CD4-positive, alpha-beta memory T cell (primary cell): Measurements from ENCODE around the gene USP48. TPM values are rescaled to one million over a fixed set of nuclear protein-coding genes. Genes with fewer than 3 reads are reported as not detected.
A peak's percentile ranks its signal among the peaks of the same experiment; 100 is the strongest.

Experiments used
- CTCF ChIA-PET: fragments of 350-600 bp; sonication (Branson Sonifier 250); formaldehyde crosslinking; loops from one replicate; lab custom pipeline; 2021; ENCODE audit warnings: inconsistent platforms; ENCODE audit not compliant: partially characterized antibody; lab: Charles Lee
- POLR2A ChIA-PET: fragments of 350-600 bp; sonication (Branson Sonifier 250); formaldehyde crosslinking; loops from one replicate; lab custom pipeline; 2021; ENCODE audit not compliant: partially characterized antibody; lab: Charles Lee
- DNase-seq, 5 donors: peaks; one replicate each; pipeline versions ENCODE4 v3.0.0 to v3.0.0-alpha.2; 2020 to 2022; ENCODE audit warnings: mixed read lengths in 1 of 5
- H3K27ac ChIP-seq: one replicate; pipeline ENCODE4 v1.7.0; 2013; ENCODE audit warnings: low read depth, low read length
- H3K27me3 ChIP-seq: 2 replicates; pipeline ENCODE4 v1.7.0; 2013; ENCODE audit warnings: mild to moderate bottlenecking, low read length, moderate library complexity; ENCODE audit not compliant: insufficient read depth
- H3K36me3 ChIP-seq: 2 replicates; pipeline ENCODE4 v1.7.0; 2013; ENCODE audit warnings: mild to moderate bottlenecking, low read length, moderate library complexity; ENCODE audit not compliant: insufficient read depth
- H3K4me1 ChIP-seq: 2 replicates; pipeline ENCODE4 v1.7.0; 2013; ENCODE audit warnings: mild to moderate bottlenecking, low read length, moderate library complexity; ENCODE audit not compliant: insufficient read depth
- H3K4me3 ChIP-seq, 2 donors: one replicate each; pipeline ENCODE4 v1.7.0; 2013; ENCODE audit warnings: low read length in 2 of 2, mild to moderate bottlenecking in 1 of 2
- H3K9me3 ChIP-seq, 2 donors: one replicate each; pipeline ENCODE4 v1.7.0; 2013; ENCODE audit warnings: low read length in 2 of 2, control low read depth in 1 of 2; ENCODE audit not compliant: control insufficient read depth in 1 of 2
- H3K27ac Mint-ChIP-seq, 7 donors: one replicate each; pipeline ENCODE4 v1.8.0; 2020 to 2021; ENCODE audit warnings: mixed read lengths in 7 of 7, mild to moderate bottlenecking in 6 of 7, inconsistent platforms in 3 of 7, moderate library complexity in 3 of 7
- H3K27me3 Mint-ChIP-seq, 2 donors: one replicate each; pipeline ENCODE4 v1.8.0; 2020 to 2021; ENCODE audit warnings: mixed read lengths in 2 of 2
- H3K36me3 Mint-ChIP-seq, 2 donors: one replicate each; pipeline ENCODE4 v1.8.0; 2020 to 2021; ENCODE audit warnings: mixed read lengths in 2 of 2, inconsistent platforms in 1 of 2, mild to moderate bottlenecking in 1 of 2
- H3K4me1 Mint-ChIP-seq, 4 donors: one replicate each; pipeline ENCODE4 v1.8.0; 2020 to 2021; ENCODE audit warnings: mixed read lengths in 4 of 4, mild to moderate bottlenecking in 1 of 4
- H3K4me3 Mint-ChIP-seq, 8 donors: one replicate each; pipeline ENCODE4 v1.8.0; 2020 to 2021; ENCODE audit warnings: mixed read lengths in 8 of 8, mild to moderate bottlenecking in 7 of 8, moderate library complexity in 6 of 8, inconsistent platforms in 3 of 8
- H3K9me3 Mint-ChIP-seq, 8 donors: one replicate each; pipeline ENCODE4 v1.8.0; 2020 to 2021; ENCODE audit warnings: mixed read lengths in 8 of 8, mild to moderate bottlenecking in 5 of 8, inconsistent platforms in 3 of 8, moderate library complexity in 1 of 8
- intact Hi-C: fragments of 100-400 bp; cut with micrococcal nuclease; formaldehyde crosslinking; loops from one replicate; pipeline ENCODE4 v1.15.1; 2023
- polyA plus RNA-seq, 2 donors: library from polyadenylated mRNA; unstranded; fragments of 300-500 nt; fragmentation: Illumina TruSeq; gene quantifications; one replicate each; pipeline ENCODE4 v1.2.3, GENCODE V29; 2021
- total RNA-seq, 2 experiments: library from RNA; stranded (reverse); gene quantifications; one replicate each; pipeline ENCODE4 v1.2.3, GENCODE V29; 2021

USP48 gene
- total and polyA plus RNA-seq, 4 experiments from 2014 or later = 36.1 to 117 (median 76.3) TPM

- peaks cover 0 to 7% (median 3%) of the 10 kb centered on the region in 4 donors for H3K4me1 Mint-ChIP-seq
- ChIA-PET CTCF (no interaction called here), POLR2A (no interaction called here)
- Histone ChIP-seq H3K9me3 (no peaks in the 10 kb centered on the region), H3K27me3 (no peaks in the 10 kb centered on the region), H3K4me1 (no peaks in the 10 kb centered on the region), H3K27ac (no peak overlapping the region), H3K4me3 (no peak overlapping the region), H3K36me3 (peaks cover 61% of the 10 kb centered on the region)
- no peaks in the 10 kb centered on the region for H3K27me3 Mint-ChIP-seq
- intact Hi-C loops = no loop called here
- H3K36me3 Mint-ChIP-seq = peaks cover 37 to 60% of the 10 kb centered on the region in 2 donors
- peak overlapping the region in 2 of 7 donors; percentile 11 to 13 for H3K27ac Mint-ChIP-seq
- H3K9me3 Mint-ChIP-seq = no peaks in the 10 kb centered on the region
- no peak overlapping the region for H3K4me3 Mint-ChIP-seq
- DNase-seq = no peak
These were observed 33.0 kb downstream of the USP48 start for GRCh38 chr1:21749859-21750468.

- Mint-ChIP-seq H3K4me3 (no peak overlapping the region), H3K9me3 (no peaks in the 10 kb centered on the region), H3K27me3 (no peaks in the 10 kb centered on the region), H3K4me1 (peaks cover 0 to 7% (median 3%) of the 10 kb centered on the region in 4 donors), H3K27ac (peak overlapping the region in 3 of 7 donors; percentile 7 to 65 (median 50)), H3K36me3 (peaks cover 29 to 54% of the 10 kb centered on the region in 2 donors)
- Histone ChIP-seq H3K9me3 (no peaks in the 10 kb centered on the region), H3K27ac (no peak overlapping the region), H3K4me3 (no peak overlapping the region), H3K4me1 (no peaks in the 10 kb centered on the region), H3K27me3 (no peaks in the 10 kb centered on the region), H3K36me3 (peaks cover 54% of the 10 kb centered on the region)
- DNase-seq = no peak
- intact Hi-C loops = no loop called here
- ChIA-PET POLR2A (no interaction called here), CTCF (no interaction called here)
These were observed 33.8 kb downstream of the USP48 start for GRCh38 chr1:21749109-21749508.

- Histone ChIP-seq H3K4me1 (no peaks in the 10 kb centered on the region), H3K36me3 (peaks cover 28% of the 10 kb centered on the region), H3K27ac (no peak overlapping the region), H3K9me3 (no peaks in the 10 kb centered on the region), H3K27me3 (no peaks in the 10 kb centered on the region), H3K4me3 (no peak overlapping the region)
- intact Hi-C loops = no loop called here
- Mint-ChIP-seq H3K4me1 (peaks cover 0 to 10% (median 6%) of the 10 kb centered on the region in 4 donors), H3K27ac (peak overlapping the region in 1 of 7 donors; percentile 76), H3K9me3 (no peaks in the 10 kb centered on the region), H3K27me3 (no peaks in the 10 kb centered on the region), H3K4me3 (no peak overlapping the region), H3K36me3 (peaks cover 20 to 42% of the 10 kb centered on the region in 2 donors)
- POLR2A ChIA-PET = interaction anchor here (0.6 kb wide), 1 partner anchor 1547 kb away, joined by 5 read pairs; no protein-coding TSS in a partner anchor
- DNase-seq = no peak
- CTCF ChIA-PET = no interaction called here
These were observed 39.5 kb downstream of the USP48 start for GRCh38 chr1:21743476-21743875.

GRCh38 chr1:21742578-21742977 lies 40.4 kb downstream of the USP48 start:
- Histone ChIP-seq H3K36me3 (peaks cover 22% of the 10 kb centered on the region), H3K27me3 (no peaks in the 10 kb centered on the region), H3K4me3 (no peak overlapping the region), H3K9me3 (no peaks in the 10 kb centered on the region), H3K27ac (no peak overlapping the region), H3K4me1 (no peaks in the 10 kb centered on the region)
- Mint-ChIP-seq H3K4me1 (peaks cover 0 to 10% (median 6%) of the 10 kb centered on the region in 4 donors), H3K9me3 (no peaks in the 10 kb centered on the region), H3K36me3 (peaks cover 20 to 39% of the 10 kb centered on the region in 2 donors), H3K27me3 (no peaks in the 10 kb centered on the region), H3K4me3 (no peak overlapping the region), H3K27ac (peak overlapping the region in 1 of 7 donors; percentile 60)
- intact Hi-C loops = no loop called here
- POLR2A ChIA-PET = no interaction called here
- no peak for DNase-seq
- CTCF ChIA-PET = no interaction called here

- Mint-ChIP-seq H3K36me3 (peaks cover 23 to 44% of the 10 kb centered on the region in 2 donors), H3K9me3 (no peaks in the 10 kb centered on the region), H3K4me3 (no peak overlapping the region), H3K27me3 (no peaks in the 10 kb centered on the region), H3K4me1 (peaks cover 0 to 10% (median 6%) of the 10 kb centered on the region in 4 donors), H3K27ac (no peak overlapping the region)
- Histone ChIP-seq H3K27ac (no peak overlapping the region), H3K27me3 (no peaks in the 10 kb centered on the region), H3K4me3 (no peak overlapping the region), H3K36me3 (peaks cover 12% of the 10 kb centered on the region), H3K9me3 (no peaks in the 10 kb centered on the region), H3K4me1 (no peaks in the 10 kb centered on the region)
- CTCF ChIA-PET = no interaction called here
- DNase-seq = no peak
- POLR2A ChIA-PET = interaction anchor here (0.6 kb wide), 1 partner anchor 10 kb away, joined by 3 read pairs; no protein-coding TSS in a partner anchor
- intact Hi-C loops = no loop called here
These were observed 41.7 kb downstream of the USP48 start for GRCh38 chr1:21741206-21741605.

GRCh38 chr1:21736876-21737275 lies 46.1 kb downstream of the USP48 start:
- no peaks in the 10 kb centered on the region for H3K27me3 Mint-ChIP-seq
- Histone ChIP-seq H3K27me3 (no peaks in the 10 kb centered on the region), H3K9me3 (no peaks in the 10 kb centered on the region), H3K36me3 (peaks cover 38% of the 10 kb centered on the region), H3K27ac (no peak overlapping the region), H3K4me3 (no peak overlapping the region), H3K4me1 (no peaks in the 10 kb centered on the region)
- ChIA-PET POLR2A (interaction anchor here (1.0 kb wide), 1 partner anchor 288 kb away, joined by 3 read pairs; no protein-coding TSS in a partner anchor), CTCF (no interaction called here)
- H3K9me3 Mint-ChIP-seq = no peaks in the 10 kb centered on the region
- H3K36me3 Mint-ChIP-seq = peaks cover 29 to 51% of the 10 kb centered on the region in 2 donors
- no peak overlapping the region for H3K27ac Mint-ChIP-seq
- peaks cover 0 to 9% (median 4%) of the 10 kb centered on the region in 4 donors for H3K4me1 Mint-ChIP-seq
- H3K4me3 Mint-ChIP-seq = no peak overlapping the region
- no peak for DNase-seq
- intact Hi-C loops = no loop called here

- CTCF ChIA-PET = interaction anchor here (1.1 kb wide), 1 partner anchor 10 kb away, joined by 3 read pairs; no protein-coding TSS in a partner anchor
- Mint-ChIP-seq H3K9me3 (no peaks in the 10 kb centered on the region), H3K4me3 (no peak overlapping the region), H3K27me3 (no peaks in the 10 kb centered on the region), H3K4me1 (peaks cover 0 to 8% (median 4%) of the 10 kb centered on the region in 4 donors), H3K36me3 (peaks cover 29 to 54% of the 10 kb centered on the region in 2 donors), H3K27ac (no peak overlapping the region)
- Histone ChIP-seq H3K27me3 (no peaks in the 10 kb centered on the region), H3K36me3 (peaks cover 42% of the 10 kb centered on the region), H3K4me1 (no peaks in the 10 kb centered on the region), H3K27ac (no peak overlapping the region), H3K4me3 (no peak overlapping the region), H3K9me3 (no peaks in the 10 kb centered on the region)
- intact Hi-C loops = no loop called here
- DNase-seq = no peak
- POLR2A ChIA-PET = no interaction called here
These were observed 46.9 kb downstream of the USP48 start for GRCh38 chr1:21736011-21736410.
